ENCODE measurements around the gene DMRTB1.

Gene DMRTB1

DNA sequence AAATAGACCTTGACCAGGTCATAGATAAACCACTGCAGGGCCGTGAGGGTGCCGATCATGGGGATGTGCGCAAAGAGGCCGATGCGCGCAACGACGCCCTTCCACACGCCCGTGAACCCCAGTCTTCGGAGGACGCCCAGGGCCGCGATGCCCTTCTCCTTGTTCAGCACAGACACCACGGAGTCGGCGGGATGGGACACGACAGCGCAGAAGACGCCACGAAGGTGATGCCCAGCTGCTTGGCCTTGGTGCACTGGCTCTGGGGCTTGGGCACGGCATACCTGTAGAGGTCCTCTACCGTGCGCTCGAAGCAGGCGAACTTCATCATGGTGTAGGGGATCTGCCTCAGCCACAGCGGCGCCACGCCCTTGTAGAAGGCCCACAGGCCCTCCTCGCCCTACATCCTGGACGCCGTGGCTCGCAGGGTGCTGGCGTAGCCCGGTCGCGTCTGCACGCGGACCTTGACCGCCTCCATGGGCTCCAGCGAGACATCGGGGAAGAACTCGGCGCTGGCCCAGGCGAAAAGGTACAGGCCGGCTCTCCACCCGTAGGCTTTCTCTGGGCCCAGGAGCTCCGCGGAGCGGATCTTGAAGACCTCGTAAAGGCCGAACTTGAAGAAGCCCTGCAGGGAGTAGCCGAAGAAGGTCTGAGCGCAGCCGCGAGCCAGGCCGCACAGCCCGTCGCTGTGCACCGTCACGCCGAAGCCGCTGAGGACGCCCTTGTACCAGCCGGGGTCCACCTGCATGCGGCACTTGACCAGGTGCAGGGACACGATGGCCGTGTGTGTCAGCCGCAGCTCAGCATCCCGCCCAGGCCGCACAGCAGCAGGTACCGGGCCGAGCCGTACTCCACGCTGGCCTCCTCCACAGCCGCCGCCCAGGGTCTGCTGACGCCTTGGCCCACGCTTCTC, 20.5 kb upstream of the DMRTB1 start:
- no peak for DNase-seq

GRCh38 chr1:53439337-53440207, 19.6 kb upstream of the DMRTB1 start:
- no peak for DNase-seq

DNA sequence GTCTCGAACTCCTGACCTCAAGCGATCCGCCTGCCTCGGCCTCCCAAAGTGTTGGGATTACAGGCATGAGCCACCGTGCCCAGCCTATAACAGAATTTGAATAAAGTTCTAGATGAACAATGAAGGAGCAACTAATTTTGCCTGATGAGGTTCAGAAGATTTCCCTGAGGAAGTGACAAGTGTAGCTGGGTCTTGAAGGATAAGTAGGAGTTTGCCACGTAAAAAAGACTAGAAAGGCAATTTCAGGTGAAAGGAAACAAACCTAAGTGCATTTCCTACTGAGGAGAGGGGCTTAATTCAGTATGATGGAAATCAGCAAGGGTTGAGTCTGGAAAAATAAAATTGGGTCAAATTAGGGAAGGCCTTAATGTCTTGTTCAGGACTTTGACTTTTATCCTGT, 18.6 kb upstream of the DMRTB1 start:
- no peak for DNase-seq

DNA sequence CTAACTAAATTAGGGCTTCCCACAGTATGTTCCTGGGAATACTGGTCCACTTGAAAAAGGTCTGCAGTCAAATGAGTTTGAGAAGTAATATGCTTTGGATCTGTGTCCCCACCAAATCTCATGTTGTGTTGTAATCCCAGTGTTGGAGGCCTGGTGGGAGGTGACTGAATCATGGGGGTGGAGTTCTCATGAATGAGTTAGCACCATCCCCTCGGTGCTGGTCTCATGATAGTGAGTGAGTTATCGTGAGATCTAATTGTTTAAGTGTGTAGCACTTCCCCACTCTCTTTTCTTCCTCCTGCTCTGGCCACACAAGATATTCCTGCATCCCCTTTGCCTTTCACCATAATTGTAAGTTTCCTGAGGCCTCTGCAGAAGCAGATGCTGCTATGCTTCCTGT, 16.9 kb upstream of the DMRTB1 start:
- DNase-seq: no peak

- DNase-seq: no peak
These were observed 13.1 kb upstream of the DMRTB1 start for GRCh38 chr1:53446051-53446450.

- DNase-seq: no peak
These were observed 11.8 kb upstream of the DMRTB1 start for GRCh38 chr1:53447413-53447812.

DNA sequence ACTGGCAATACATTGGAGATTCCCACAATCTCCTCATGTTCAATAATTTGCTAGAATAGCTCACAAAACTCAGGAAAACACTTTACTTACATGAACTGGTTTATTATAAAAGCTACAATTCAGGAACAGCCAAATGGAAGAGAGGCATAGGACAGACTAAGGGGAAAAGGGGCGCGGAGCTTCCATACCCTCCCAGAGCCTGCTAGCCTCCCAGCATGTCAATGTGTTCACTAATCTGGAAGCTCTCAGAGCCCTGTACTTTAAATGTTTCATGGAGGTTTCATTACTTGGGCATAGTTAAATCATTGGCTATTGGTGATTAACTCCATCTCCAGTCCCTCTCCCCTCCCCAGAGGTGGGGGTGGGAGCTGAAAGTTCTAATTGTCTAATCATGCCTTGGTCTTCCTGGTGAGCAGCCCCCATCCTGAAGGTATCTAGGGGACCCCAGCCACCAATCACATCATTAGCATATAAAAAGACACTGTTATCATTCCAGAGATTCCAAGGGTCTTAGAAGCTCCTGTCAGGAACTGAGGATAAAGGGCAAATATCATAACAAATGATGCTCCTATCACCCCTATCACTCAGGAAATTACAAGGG, 10.9 kb upstream of the DMRTB1 start:
- DNase-seq: no peak

- DNase-seq: no peak
These were observed 10.2 kb upstream of the DMRTB1 start for GRCh38 chr1:53449021-53449420.

GRCh38 chr1:53449693-53450092, 9.5 kb upstream of the DMRTB1 start:
- no peak for DNase-seq

DNA sequence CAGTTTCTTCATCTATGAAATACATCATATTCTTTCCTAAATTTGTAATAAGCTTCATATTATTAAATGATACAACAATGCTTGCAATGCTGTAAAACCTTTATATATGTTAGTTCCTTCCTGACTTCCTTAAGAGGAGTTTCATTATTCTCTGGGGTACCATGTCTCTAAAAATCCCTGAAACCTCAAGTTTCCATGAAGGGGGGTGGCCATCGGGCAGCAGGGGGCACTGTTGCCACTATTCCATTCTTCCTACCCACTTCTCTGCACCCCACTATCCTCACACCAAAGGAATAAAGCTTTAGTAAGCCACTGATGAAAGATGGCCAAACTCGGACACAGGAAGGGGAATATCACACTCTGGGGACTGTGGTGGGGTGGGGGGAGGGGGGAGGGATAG, 9.0 kb upstream of the DMRTB1 start:
- no peak for DNase-seq

DNA sequence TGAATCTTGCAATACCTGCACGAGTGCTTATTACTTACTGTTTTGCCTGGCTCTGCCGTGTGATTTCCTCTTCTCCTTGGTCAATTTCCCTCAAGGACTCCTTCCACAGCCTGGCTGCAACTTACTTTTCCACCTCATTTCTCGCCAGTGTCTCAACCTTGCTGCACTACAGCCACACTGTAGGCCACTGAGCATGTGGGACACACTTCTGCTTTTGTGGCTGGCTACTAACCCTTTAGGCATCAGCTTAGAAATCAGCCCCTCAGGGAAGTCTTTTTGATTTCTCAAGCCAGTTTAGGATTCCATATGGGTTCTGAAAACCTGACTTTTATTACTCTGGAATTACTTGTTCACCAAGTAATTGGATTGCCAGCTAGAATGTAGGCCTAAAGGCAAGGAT, 5.2 kb upstream of the DMRTB1 start:
- DNase-seq: no peak

GRCh38 chr1:53455364-53455991, 3.7 kb upstream of the DMRTB1 start:
- DNase-seq: no peak

- DNase-seq: no peak
These were observed 565 bp upstream of the DMRTB1 start for GRCh38 chr1:53458634-53459033.

- peak; percentile 30 for DNase-seq
These were observed 1.0 kb downstream of the DMRTB1 start for GRCh38 chr1:53460211-53460634.

- peak; percentile 46 for DNase-seq
These were observed 1.6 kb downstream of the DMRTB1 start for GRCh38 chr1:53460666-53461322.

GRCh38 chr1:53461323-53462044, 2.3 kb downstream of the DMRTB1 start:
- DNase-seq: peak; percentile 44

DNA sequence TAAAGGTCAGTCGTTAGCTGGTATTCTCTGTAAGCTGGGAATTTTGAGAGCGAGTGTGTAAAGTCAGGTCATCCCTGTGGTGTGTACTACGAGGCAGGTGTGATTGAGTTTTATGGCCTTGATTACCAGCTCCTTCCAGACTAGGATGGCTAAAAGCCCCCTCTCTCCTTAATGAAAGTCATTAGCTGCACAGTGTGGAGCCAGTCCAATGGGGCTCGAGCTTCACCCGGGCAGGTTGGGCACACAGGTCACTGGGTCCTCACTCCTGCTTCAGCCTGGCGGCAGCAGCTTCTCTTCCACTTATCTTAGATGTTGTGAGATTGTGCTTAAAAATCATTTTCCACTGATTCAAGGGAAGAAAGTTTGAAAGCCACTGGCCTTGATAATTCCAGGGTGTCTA, 3.0 kb downstream of the DMRTB1 start:
- peak; percentile 32 for DNase-seq

DNA sequence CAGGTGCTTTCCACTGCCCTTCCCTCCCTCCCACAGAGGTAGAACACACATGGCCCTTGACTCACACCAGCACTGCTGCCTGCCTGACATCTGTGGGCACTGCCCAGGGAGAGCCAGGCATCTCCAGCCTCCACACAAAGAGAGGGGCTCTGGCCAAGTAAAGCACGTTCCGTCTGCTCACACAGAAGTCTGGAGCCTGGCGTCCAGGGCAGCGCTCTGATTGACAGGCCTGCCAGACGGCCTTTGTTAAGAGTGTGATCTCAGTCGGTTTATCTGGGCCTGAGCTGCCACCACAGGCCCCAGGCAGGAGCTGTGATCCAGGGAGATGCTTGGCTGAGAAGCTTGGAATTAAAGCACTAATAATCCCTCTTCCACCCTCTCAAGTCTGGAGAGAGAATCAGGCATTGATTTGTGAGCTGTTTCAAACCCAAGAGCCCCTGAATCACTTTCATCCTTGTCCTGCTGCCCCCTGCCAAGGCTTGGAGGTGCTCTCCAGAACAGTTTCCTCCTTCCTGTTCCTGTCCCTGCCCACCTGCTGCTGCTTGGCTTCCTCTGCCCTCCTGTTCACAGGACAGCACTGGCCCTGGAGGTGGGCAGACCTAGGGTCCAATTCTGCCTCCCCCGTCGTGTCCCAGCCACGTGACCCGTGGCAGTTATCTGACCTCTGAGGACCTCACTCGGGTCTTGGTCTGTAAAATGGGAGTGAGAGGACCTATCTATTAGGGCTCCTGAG, 3.7 kb downstream of the DMRTB1 start:
- peak; percentile 46 for DNase-seq

DNA sequence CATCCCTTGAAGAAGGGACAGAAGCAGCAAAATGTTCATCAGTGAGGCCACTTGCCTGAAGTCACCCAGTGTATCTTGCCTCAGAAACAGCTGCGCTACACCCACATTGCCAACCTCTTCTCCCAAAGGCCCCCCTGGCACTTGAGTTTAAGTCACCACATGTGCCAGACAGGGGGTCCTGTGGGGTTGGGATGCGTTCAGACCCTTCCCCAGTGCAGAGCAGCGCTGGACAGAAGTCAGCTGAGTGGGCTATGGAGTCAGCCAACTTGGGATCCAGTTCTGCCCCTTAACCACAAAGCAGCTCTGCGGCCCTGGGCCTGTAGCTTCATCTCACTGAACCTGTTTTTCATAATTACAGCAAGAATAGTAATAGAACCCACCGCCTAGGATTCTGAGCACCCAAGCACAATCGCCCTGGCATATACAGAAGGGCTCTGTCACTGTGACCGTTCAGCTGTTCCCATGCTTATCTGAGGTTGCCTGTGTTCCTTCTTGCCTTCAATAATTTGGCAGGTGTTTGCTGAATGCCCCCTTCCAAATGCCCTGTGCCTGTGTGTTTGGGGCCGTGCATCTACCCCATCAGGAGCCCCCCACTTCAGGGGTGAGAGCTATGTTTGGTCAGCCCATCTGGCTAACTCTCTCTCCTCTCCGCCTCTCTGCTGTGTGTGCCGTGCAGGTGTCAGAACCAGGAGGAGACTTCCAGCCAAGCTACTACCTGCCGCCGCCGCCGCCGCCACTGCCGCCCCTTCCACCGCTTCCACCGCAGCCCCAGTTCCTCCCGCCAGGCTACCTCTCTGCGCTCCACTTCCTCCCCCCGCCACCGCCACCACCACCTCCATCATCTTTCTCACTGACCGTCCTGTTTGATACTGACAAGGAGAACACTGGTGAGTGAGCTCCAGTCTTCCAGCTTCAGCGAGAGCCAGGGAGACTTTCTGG, 5.0 kb downstream of the DMRTB1 start:
- peak; percentile 43 for DNase-seq
